Testis (tissue), 2 donors: ENCODE data around the gene POLR3GL.

ENCODE experiments used
- POLR2A ChIP-seq: fragments of 450-650 bp; IDR thresholded peaks from one replicate; pipeline ENCODE4 v1.6.1; 2017; ENCODE audit warnings: antibody characterized with exemption, mild to moderate bottlenecking, moderate library complexity
- TF ChIP-seq, protein P1 (sequence below), 3 experiments: fragments of 450-650 bp in 2 of 3; fragments of 200-600 bp in 1 of 3; sonication (generic) in 1 of 3; IDR thresholded peaks; one replicate each; pipeline ENCODE4 v1.5.1; 2016 to 2019; ENCODE audit warnings: antibody characterized with exemption in 3 of 3, mild to moderate bottlenecking in 2 of 3, moderate library complexity in 1 of 3

DNA sequence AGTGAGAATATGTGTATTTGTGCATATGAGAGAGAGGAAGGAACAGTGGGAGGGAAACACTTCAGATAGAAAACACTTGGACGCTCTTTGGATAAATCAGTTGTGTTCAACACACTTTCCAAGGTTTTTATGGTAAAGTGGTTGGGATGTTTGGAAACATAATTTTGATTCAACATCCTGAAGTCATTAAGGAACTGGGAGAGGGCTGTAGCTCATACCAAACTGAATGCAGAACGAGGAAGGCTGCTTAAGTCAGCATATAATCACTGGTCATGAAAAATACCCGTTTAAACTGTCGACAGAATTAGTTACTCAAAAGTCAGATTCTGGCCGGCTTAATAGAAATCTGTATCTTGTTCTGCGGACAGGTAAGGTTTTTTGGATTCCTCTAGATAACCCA lies 21.6 kb upstream of the POLR3GL start:
- TF ChIP-seq, protein P1, sequence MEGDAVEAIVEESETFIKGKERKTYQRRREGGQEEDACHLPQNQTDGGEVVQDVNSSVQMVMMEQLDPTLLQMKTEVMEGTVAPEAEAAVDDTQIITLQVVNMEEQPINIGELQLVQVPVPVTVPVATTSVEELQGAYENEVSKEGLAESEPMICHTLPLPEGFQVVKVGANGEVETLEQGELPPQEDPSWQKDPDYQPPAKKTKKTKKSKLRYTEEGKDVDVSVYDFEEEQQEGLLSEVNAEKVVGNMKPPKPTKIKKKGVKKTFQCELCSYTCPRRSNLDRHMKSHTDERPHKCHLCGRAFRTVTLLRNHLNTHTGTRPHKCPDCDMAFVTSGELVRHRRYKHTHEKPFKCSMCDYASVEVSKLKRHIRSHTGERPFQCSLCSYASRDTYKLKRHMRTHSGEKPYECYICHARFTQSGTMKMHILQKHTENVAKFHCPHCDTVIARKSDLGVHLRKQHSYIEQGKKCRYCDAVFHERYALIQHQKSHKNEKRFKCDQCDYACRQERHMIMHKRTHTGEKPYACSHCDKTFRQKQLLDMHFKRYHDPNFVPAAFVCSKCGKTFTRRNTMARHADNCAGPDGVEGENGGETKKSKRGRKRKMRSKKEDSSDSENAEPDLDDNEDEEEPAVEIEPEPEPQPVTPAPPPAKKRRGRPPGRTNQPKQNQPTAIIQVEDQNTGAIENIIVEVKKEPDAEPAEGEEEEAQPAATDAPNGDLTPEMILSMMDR (IDR thresholded peaks at IDR 0.05): no peak
- no peak for TF ChIP-seq POLR2A
